H9 (cell line): Measurements from ENCODE around the gene RIMBP2. TPM values are rescaled to one million over a fixed set of nuclear protein-coding genes. Genes with fewer than 3 reads are reported as not detected.

Source experiments
- DNase-seq: peaks from one replicate; pipeline ENCODE4 v3.0.0-alpha.2; 2017
- H2AFZ ChIP-seq: one replicate; pipeline ENCODE4 v1.6.1; 2013; ENCODE audit warnings: mild to moderate bottlenecking, low read length, control low read depth, moderate library complexity
- H2AK5ac ChIP-seq: 2 replicates; pipeline ENCODE4 v1.6.1; 2013; ENCODE audit warnings: low read length, control low read depth, mixed read lengths; ENCODE audit not compliant: insufficient read length
- H2BK120ac ChIP-seq: one replicate; pipeline ENCODE4 v1.6.1; 2013; ENCODE audit warnings: low read depth, mild to moderate bottlenecking, low read length, control low read depth, inconsistent platforms; ENCODE audit not compliant: poor library complexity, severe bottlenecking
- H2BK12ac ChIP-seq: 2 replicates; pipeline ENCODE4 v1.6.1; 2013; ENCODE audit warnings: low read length, control low read depth, mixed read lengths, low read depth; ENCODE audit not compliant: insufficient read length
- H2BK15ac ChIP-seq: 2 replicates; pipeline ENCODE4 v1.6.1; 2013; ENCODE audit warnings: low read depth, low read length, control low read depth
- H2BK20ac ChIP-seq: one replicate; pipeline ENCODE4 v1.6.1; 2013; ENCODE audit warnings: low read depth, mild to moderate bottlenecking, low read length, control low read depth, inconsistent platforms; ENCODE audit not compliant: poor library complexity, severe bottlenecking
- H2BK5ac ChIP-seq: 2 replicates; pipeline ENCODE4 v1.6.1; 2013; ENCODE audit warnings: low read length, control low read depth, mixed read lengths; ENCODE audit not compliant: insufficient read length
- H3K14ac ChIP-seq: 2 replicates; pipeline ENCODE4 v1.6.1; 2013; ENCODE audit warnings: low read length, control low read depth; ENCODE audit not compliant: insufficient read depth
- H3K18ac ChIP-seq: 2 replicates; pipeline ENCODE4 v1.6.1; 2013; ENCODE audit warnings: low read depth, mild to moderate bottlenecking, mixed read lengths, low read length, control low read depth; ENCODE audit not compliant: insufficient read length
- H3K23ac ChIP-seq: 2 replicates; pipeline ENCODE4 v1.6.1; 2013; ENCODE audit warnings: low read length, control low read depth, mixed read lengths, low read depth; ENCODE audit not compliant: insufficient read length
- H3K23me2 ChIP-seq: 2 replicates; pipeline ENCODE4 v1.6.1; 2013; ENCODE audit warnings: low read depth, mild to moderate bottlenecking, mixed read lengths, low read length, control low read depth; ENCODE audit not compliant: insufficient read length, poor library complexity, severe bottlenecking
- H3K27ac ChIP-seq: 2 replicates; pipeline ENCODE4 v1.5.1; 2013; ENCODE audit warnings: low read length, control low read depth, mixed read lengths, low read depth; ENCODE audit not compliant: insufficient read length
- H3K27me3 ChIP-seq: 2 replicates; pipeline ENCODE4 v1.6.1; 2013; ENCODE audit warnings: low read length, control low read depth, inconsistent platforms; ENCODE audit not compliant: insufficient read depth
- H3K4ac ChIP-seq: 2 replicates; pipeline ENCODE4 v1.6.1; 2013; ENCODE audit warnings: low read depth, mild to moderate bottlenecking, control low read depth, inconsistent platforms, low read length, moderate library complexity
- H3K4me1 ChIP-seq: 2 replicates; pipeline ENCODE4 v1.6.1; 2013; ENCODE audit warnings: low read length, control low read depth, inconsistent platforms; ENCODE audit not compliant: insufficient read depth
- H3K4me2 ChIP-seq: 2 replicates; pipeline ENCODE4 v1.6.1; 2013; ENCODE audit warnings: low read length, control low read depth, mixed read lengths; ENCODE audit not compliant: insufficient read length, insufficient read depth
- H3K56ac ChIP-seq: 2 replicates; pipeline ENCODE4 v1.6.1; 2013; ENCODE audit warnings: low read depth, mild to moderate bottlenecking, mixed read lengths, low read length, control low read depth; ENCODE audit not compliant: insufficient read length
- H3K79me1 ChIP-seq: 2 replicates; pipeline ENCODE4 v1.6.1; 2013; ENCODE audit warnings: low read depth, mild to moderate bottlenecking, moderate library complexity, low read length, control low read depth, inconsistent platforms; ENCODE audit not compliant: insufficient read depth, poor library complexity, severe bottlenecking
- H3K79me2 ChIP-seq: 2 replicates; pipeline ENCODE4 v1.6.1; 2013; ENCODE audit warnings: low read length, control low read depth, inconsistent platforms; ENCODE audit not compliant: insufficient read depth
- H3K9ac ChIP-seq: 2 replicates; pipeline ENCODE4 v1.6.1; 2013; ENCODE audit warnings: low read length, control low read depth, mixed read lengths; ENCODE audit not compliant: insufficient read length; ENCODE audit errors: extremely low read depth
- H3K9me3 ChIP-seq: one replicate; pipeline ENCODE4 v1.6.1; 2013; ENCODE audit warnings: low read depth, low read length, inconsistent platforms; ENCODE audit not compliant: control insufficient read depth
- H3T11ph ChIP-seq: one replicate; pipeline ENCODE4 v1.6.1; 2013; ENCODE audit warnings: mild to moderate bottlenecking, low read length, control low read depth, inconsistent platforms
- H4K20me1 ChIP-seq: one replicate; pipeline ENCODE4 v1.6.1; 2013; ENCODE audit not compliant: control insufficient read depth, insufficient read length, insufficient read depth
- H4K5ac ChIP-seq: 2 replicates; pipeline ENCODE4 v1.6.1; 2013; ENCODE audit warnings: low read depth, mild to moderate bottlenecking, mixed read lengths, low read length, control low read depth; ENCODE audit not compliant: insufficient read length
- H4K8ac ChIP-seq: replicated peaks from 2 replicates; pipeline ENCODE4 v1.6.1; 2013; ENCODE audit warnings: low read length, control low read depth, mixed read lengths, low read depth; ENCODE audit not compliant: insufficient read length
- H4K91ac ChIP-seq: 2 replicates; pipeline ENCODE4 v1.6.1; 2013; ENCODE audit warnings: low read depth, mild to moderate bottlenecking, moderate library complexity, mixed read lengths, low read length, control low read depth; ENCODE audit not compliant: insufficient read length
- H3K27ac Mint-ChIP-seq, 3 experiments: 2 replicates in 2 of 3; 3 replicates in 1 of 3; pipeline ENCODE4 v1.8.0; 2020 to 2021; ENCODE audit warnings: mixed read lengths in 3 of 3, mild to moderate bottlenecking in 1 of 3, moderate library complexity in 1 of 3
- H3K27me3 Mint-ChIP-seq: 2 replicates; pipeline ENCODE4 v1.8.0; 2021; ENCODE audit warnings: low read depth, mild to moderate bottlenecking, moderate library complexity, mixed read lengths
- H3K36me3 Mint-ChIP-seq, 3 experiments: 2 replicates in 2 of 3; 3 replicates in 1 of 3; pipeline ENCODE4 v1.8.0; 2020 to 2021; ENCODE audit warnings: low read depth in 3 of 3, mixed read lengths in 3 of 3; ENCODE audit not compliant: insufficient read depth in 1 of 3
- H3K4me1 Mint-ChIP-seq, 2 experiments: 2 replicates each; pipeline ENCODE4 v1.8.0; 2020; ENCODE audit warnings: mixed read lengths in 2 of 2
- H3K4me3 Mint-ChIP-seq, 2 experiments: 2 replicates in 1 of 2; 3 replicates in 1 of 2; pipeline ENCODE4 v1.8.0; 2020 to 2021; ENCODE audit warnings: mild to moderate bottlenecking in 2 of 2, mixed read lengths in 2 of 2, moderate library complexity in 1 of 2
- H3K9me3 Mint-ChIP-seq, 2 experiments: 2 replicates in 1 of 2; 3 replicates in 1 of 2; pipeline ENCODE4 v1.8.0; 2020; ENCODE audit warnings: mild to moderate bottlenecking in 2 of 2, mixed read lengths in 2 of 2, moderate library complexity in 1 of 2
- WGBS: extraction: QIAGEN DNeasy Blood & Tissue Kit; methylation state at CpG from one replicate; pipeline ENCODE4 v1.1.7; 2013; ENCODE audit warnings: missing lambda C conversion rate, low lambda C conversion rate, mixed read lengths; ENCODE audit not compliant: insufficient read length; ENCODE audit errors: extremely low coverage; 5-methylcytosine and 5-hydroxymethylcytosine counted together
- total RNA-seq: library from RNA; stranded (reverse); gene quantifications from 2 replicates; pipeline ENCODE4 v1.2.1, GENCODE V29; 2021
- TF ChIP-seq, protein P1 (sequence below): fragments of 200-600 bp; sonication (generic); conservative IDR thresholded peaks from 3 replicates; pipeline ENCODE4 v1.8.0; 2021; ENCODE audit warnings: antibody characterized with exemption, mild to moderate bottlenecking

Gene RIMBP2
- total RNA-seq, 1 experiment from 2014 or later = 0.70 TPM

DNA sequence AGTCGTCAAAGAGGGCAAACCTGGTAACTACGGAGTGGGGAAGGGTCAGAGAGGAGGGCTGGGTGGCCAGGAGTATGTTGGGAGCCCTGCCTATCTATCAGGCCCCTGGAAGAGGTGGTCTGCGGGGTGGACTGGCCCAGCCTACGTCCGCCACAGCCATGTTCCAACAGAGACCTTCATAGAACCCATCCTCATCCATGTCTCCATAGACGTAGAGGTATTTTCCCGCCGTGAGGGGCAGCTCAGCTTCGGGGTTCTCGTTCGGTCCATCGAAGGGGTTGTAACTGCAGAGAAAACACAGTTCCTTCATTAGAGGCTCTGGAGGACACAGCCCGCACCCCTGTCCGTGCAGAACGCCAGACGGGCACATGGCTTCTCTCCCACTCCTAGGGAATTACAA, 271.1 kb downstream of the RIMBP2 start:
- Histone ChIP-seq H2BK12ac (no peak overlapping the region), H3K14ac (no peak overlapping the region), H3K9me3 (no peaks in the 10 kb centered on the region), H4K5ac (no peak overlapping the region), H3K4me1 (0 out of 2 replicates have a peak, but pooled peaks cover 4% of the 10 kb centered on the region), H3T11ph (no peak overlapping the region), H4K8ac (no peak overlapping the region), H3K27ac (no peak overlapping the region), H3K18ac (no peak overlapping the region), H2BK5ac (no peak overlapping the region), H2BK120ac (no peak overlapping the region), H2AFZ (no peak overlapping the region), H3K4ac (no peak overlapping the region), H3K9ac (no peak overlapping the region), H3K4me2 (no peak overlapping the region), H4K91ac (no peak overlapping the region), H3K79me1 (no peaks in the 10 kb centered on the region), H3K27me3 (no peaks in the 10 kb centered on the region), H3K23ac (no peak overlapping the region), H3K79me2 (no peaks in the 10 kb centered on the region), H3K23me2 (no peaks in the 10 kb centered on the region), H3K56ac (no peak overlapping the region), H2BK20ac (no peak overlapping the region), H2AK5ac (no peak overlapping the region), H4K20me1 (peaks cover 2% of the 10 kb centered on the region), H2BK15ac (no peak overlapping the region)
- no CpG with 5 or more reads among the region's 16 CpGs for WGBS
- Mint-ChIP-seq H3K27ac (no peak overlapping the region), H3K9me3 (peaks cover 3 to 7% of the 10 kb centered on the region in 2 experiments; a peak in 2 of 5 replicates), H3K27me3 (peaks cover 20% of the 10 kb centered on the region), H3K36me3 (no peaks in the 10 kb centered on the region), H3K4me3 (no peak overlapping the region), H3K4me1 (peaks cover 0 to 8% of the 10 kb centered on the region in 2 experiments; a peak in 1 of 4 replicates)
- TF ChIP-seq, protein P1, sequence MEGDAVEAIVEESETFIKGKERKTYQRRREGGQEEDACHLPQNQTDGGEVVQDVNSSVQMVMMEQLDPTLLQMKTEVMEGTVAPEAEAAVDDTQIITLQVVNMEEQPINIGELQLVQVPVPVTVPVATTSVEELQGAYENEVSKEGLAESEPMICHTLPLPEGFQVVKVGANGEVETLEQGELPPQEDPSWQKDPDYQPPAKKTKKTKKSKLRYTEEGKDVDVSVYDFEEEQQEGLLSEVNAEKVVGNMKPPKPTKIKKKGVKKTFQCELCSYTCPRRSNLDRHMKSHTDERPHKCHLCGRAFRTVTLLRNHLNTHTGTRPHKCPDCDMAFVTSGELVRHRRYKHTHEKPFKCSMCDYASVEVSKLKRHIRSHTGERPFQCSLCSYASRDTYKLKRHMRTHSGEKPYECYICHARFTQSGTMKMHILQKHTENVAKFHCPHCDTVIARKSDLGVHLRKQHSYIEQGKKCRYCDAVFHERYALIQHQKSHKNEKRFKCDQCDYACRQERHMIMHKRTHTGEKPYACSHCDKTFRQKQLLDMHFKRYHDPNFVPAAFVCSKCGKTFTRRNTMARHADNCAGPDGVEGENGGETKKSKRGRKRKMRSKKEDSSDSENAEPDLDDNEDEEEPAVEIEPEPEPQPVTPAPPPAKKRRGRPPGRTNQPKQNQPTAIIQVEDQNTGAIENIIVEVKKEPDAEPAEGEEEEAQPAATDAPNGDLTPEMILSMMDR = no peak
- DNase-seq = no peak
